AG04449 (cell line): ENCODE results near the gene SYNPR.

ENCODE experiments used
- CTCF ChIA-PET: fragments of 350-600 bp; formaldehyde crosslinking; extraction: SDS; loops from one replicate; lab custom pipeline; 2021; ENCODE audit warnings: antibody characterized with exemption; lab: Yijun Ruan, JAX
- POLR2A ChIA-PET: fragments of 400-600, 350-600 bp; formaldehyde crosslinking; extraction: SDS; loops from one replicate; lab custom pipeline; 2020; ENCODE audit warnings: antibody characterized with exemption, inconsistent platforms; lab: Yijun Ruan, JAX
- DNase-seq: peaks from one replicate; pipeline ENCODE4 v3.0.0-alpha.2; 2010; ENCODE audit warnings: low read depth, low spot score
- H3K4me3 ChIP-seq: 2 replicates; pipeline ENCODE4 v1.5.1; 2011; ENCODE audit warnings: low read depth, mild to moderate bottlenecking, control low read depth, low read length
- TF ChIP-seq, protein P1 (sequence below): IDR thresholded peaks from one replicate; pipeline ENCODE4 v1.5.1; 2011; ENCODE audit warnings: mild to moderate bottlenecking, moderate library complexity, low read length, control low read depth, inconsistent platforms; ENCODE audit not compliant: insufficient read depth; ENCODE audit errors: missing control alignments

SYNPR gene

GRCh38 chr3:63578858-63579257 lies 300.8 kb downstream of the SYNPR start:
- ChIA-PET POLR2A (no interaction called here), CTCF (no interaction called here)
- TF ChIP-seq, protein P1, sequence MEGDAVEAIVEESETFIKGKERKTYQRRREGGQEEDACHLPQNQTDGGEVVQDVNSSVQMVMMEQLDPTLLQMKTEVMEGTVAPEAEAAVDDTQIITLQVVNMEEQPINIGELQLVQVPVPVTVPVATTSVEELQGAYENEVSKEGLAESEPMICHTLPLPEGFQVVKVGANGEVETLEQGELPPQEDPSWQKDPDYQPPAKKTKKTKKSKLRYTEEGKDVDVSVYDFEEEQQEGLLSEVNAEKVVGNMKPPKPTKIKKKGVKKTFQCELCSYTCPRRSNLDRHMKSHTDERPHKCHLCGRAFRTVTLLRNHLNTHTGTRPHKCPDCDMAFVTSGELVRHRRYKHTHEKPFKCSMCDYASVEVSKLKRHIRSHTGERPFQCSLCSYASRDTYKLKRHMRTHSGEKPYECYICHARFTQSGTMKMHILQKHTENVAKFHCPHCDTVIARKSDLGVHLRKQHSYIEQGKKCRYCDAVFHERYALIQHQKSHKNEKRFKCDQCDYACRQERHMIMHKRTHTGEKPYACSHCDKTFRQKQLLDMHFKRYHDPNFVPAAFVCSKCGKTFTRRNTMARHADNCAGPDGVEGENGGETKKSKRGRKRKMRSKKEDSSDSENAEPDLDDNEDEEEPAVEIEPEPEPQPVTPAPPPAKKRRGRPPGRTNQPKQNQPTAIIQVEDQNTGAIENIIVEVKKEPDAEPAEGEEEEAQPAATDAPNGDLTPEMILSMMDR = no peak
- H3K4me3 ChIP-seq = no peak overlapping the region
- no peak for DNase-seq

DNA sequence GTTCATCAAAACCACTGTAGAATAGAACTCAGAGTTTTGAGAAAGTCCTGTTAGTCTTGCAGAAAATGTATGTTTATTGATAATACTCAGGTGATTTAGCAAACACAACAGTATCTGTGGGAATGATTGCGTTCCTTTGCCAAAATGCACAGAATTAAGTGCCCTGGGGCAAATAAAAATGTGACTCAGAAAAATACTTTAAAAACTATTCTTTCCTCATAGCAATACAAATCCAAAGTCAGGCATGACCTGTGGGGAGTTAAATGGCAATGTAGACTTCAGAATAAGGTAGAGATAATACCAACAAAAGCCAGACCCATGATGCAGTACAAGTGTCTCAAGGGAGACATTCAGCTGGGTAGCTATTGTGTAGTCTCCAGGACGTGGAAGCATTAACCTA lies 302.0 kb downstream of the SYNPR start:
- TF ChIP-seq, protein P1 = no peak
- ChIA-PET CTCF (no interaction called here), POLR2A (no interaction called here)
- DNase-seq = no peak
- no peak overlapping the region for H3K4me3 ChIP-seq

DNA sequence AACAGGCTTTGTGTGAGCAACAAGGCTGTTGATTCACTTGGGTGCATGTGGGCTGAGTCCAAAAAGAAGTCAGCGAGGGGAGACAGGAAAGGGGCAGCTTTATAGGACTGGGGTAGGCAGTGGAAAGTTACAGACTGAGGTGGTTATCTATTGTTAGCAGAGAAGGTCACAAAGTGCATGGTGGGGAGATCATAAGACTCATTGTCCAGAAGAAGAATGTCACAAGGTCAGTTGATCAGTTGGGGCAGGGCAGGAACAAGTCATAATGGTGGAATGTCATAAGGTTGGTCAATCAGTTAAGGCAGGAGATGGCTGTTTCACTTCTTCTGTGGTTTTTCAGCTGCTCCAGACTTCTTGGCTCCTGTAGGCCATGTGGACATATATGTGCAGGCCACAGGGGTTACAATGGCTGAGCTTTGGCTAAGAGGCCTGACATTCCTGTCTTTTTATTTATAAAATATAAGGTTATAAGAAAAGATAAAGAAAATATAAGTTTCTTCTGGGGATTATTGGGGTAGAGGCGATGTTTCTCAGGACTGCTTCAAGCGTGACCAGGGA lies 304.9 kb downstream of the SYNPR start:
- CTCF ChIA-PET = no interaction called here
- POLR2A ChIA-PET = no interaction called here
- no peak for DNase-seq
- TF ChIP-seq, protein P1 = no peak
- no peak overlapping the region for H3K4me3 ChIP-seq

DNA sequence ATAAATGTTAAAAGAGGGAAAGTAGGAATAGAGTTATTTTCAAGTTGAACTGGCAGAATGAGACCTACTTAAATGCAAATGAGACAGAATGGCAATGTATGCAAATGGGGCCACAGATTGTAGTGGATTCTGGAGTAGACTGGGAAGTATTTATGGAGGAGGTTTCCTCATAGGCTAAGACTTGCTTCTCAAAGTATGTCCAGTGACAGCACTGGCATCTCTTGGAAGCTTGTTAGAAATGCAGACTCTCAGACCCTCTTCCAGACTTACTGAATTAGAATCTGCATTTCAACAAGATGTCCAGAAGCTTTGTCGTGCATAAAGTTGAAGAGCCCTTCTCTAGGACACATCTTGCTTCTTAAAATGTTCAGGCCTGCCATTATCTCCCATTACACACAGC lies 306.6 kb downstream of the SYNPR start:
- ChIA-PET POLR2A (no interaction called here), CTCF (no interaction called here)
- TF ChIP-seq, protein P1 = no peak
- no peak for DNase-seq
- H3K4me3 ChIP-seq = no peak overlapping the region

DNA sequence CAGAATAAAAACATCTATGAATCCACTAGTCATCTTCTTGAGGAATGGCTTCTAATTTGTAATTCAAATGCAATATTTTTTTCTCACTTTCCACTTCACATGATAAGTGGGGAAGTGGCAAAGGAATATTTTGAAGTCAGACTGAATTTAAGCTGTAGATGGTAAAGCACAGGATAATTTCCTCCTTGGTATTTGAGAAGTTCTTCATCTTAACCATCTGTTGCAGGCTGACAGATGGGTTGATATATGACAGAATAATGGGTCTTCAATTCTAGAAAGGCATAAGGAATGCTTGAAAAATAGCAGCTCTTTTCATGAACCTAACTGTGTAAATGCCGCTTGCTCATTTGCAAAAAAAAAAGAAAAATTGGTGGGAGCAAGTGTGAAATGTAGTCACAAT lies 307.8 kb downstream of the SYNPR start:
- DNase-seq = no peak
- H3K4me3 ChIP-seq = no peak overlapping the region
- TF ChIP-seq, protein P1 = no peak
- POLR2A ChIA-PET = no interaction called here
- CTCF ChIA-PET = no interaction called here

- CTCF ChIA-PET = no interaction called here
- TF ChIP-seq, protein P1 = no peak
- DNase-seq = no peak
- H3K4me3 ChIP-seq = no peak overlapping the region
- POLR2A ChIA-PET = no interaction called here
These were observed 310.8 kb downstream of the SYNPR start for GRCh38 chr3:63588895-63589294.
